ENCODE data around the gene COL13A1. TPM values are rescaled to one million over a fixed set of nuclear protein-coding genes. Genes with fewer than 3 reads are reported as not detected.

COL13A1 gene
- total RNA-seq, 1 donor from 2014 or later, result 13.0 TPM

DNA sequence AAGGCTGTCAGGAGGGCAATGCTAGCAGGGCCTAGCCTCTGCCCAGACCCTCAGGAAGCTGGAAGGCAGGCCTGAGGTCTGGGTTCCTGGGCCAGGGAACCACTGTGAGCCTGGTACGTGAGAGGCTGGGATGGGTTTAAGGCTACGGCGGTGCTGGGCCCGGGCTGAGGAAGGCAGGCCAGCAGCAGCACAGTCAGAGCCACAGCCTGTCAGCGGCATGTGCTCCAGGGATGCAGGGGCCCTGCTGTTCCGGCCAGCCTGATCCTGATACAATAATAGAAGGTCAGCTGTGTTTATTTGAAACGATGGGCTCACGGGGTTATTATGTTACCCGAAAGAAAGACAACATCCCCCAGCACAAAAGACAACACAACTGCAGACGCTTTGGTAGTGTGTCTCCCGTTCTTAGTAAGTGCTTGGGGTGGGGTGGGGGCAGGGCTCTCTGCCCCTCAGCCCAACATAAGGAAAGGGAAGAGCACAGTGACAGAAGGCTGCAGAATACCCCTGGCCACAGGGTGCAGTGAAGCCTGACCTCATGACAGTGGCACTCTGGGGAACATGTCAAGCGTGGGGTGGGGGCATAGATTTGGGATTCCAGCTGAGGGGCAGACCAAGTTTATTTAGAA, 95.0 kb downstream of the COL13A1 start:
- H3K4me1 ChIP-seq (ENCODE audit: control insufficient read depth in 3 of 3, insufficient read depth in 3 of 3, low read length in 3 of 3), result peaks cover 11 to 37% (median 33%) of the 10 kb centered on the region in 3 donors
- no peak overlapping the region for H3K4me3 ChIP-seq (ENCODE audit: low read length in 3 of 3)
- H3K27me3 ChIP-seq (ENCODE audit: control insufficient read depth in 3 of 3, insufficient read depth in 3 of 3, low read length in 3 of 3), result no peaks in the 10 kb centered on the region
- peaks cover 0 to 3% (median 0%) of the 10 kb centered on the region in 3 donors for H3K36me3 ChIP-seq (ENCODE audit: control insufficient read depth in 3 of 3, insufficient read depth in 3 of 3, low read length in 3 of 3)
- no peak overlapping the region for H3K27ac ChIP-seq (ENCODE audit: low read depth, low read length)
- H3K9me3 ChIP-seq (ENCODE audit: control insufficient read depth in 3 of 3, low read length in 3 of 3), result no peaks in the 10 kb centered on the region
- peak overlapping the region in 1 of 3 donors; percentile 10 for H3K9ac ChIP-seq (ENCODE audit: low read depth in 1 of 3, low read length in 3 of 3)

GRCh38 chr10:69897432-69897831, 95.7 kb downstream of the COL13A1 start:
- Histone ChIP-seq H3K9me3 (ENCODE audit: control insufficient read depth in 3 of 3, low read length in 3 of 3) (no peaks in the 10 kb centered on the region), H3K9ac (ENCODE audit: low read depth in 1 of 3, low read length in 3 of 3) (no peak overlapping the region), H3K27me3 (ENCODE audit: control insufficient read depth in 3 of 3, insufficient read depth in 3 of 3, low read length in 3 of 3) (no peaks in the 10 kb centered on the region), H3K27ac (ENCODE audit: low read depth, low read length) (no peak overlapping the region), H3K4me1 (ENCODE audit: control insufficient read depth in 3 of 3, insufficient read depth in 3 of 3, low read length in 3 of 3) (peaks cover 11 to 41% (median 39%) of the 10 kb centered on the region in 3 donors), H3K36me3 (ENCODE audit: control insufficient read depth in 3 of 3, insufficient read depth in 3 of 3, low read length in 3 of 3) (peaks cover 0 to 3% (median 0%) of the 10 kb centered on the region in 3 donors), H3K4me3 (ENCODE audit: low read length in 3 of 3) (no peak overlapping the region)

GRCh38 chr10:69897999-69898398, 96.3 kb downstream of the COL13A1 start:
- no peak overlapping the region for H3K9ac ChIP-seq (ENCODE audit: low read depth in 1 of 3, low read length in 3 of 3)
- peaks cover 0 to 3% (median 0%) of the 10 kb centered on the region in 3 donors for H3K36me3 ChIP-seq (ENCODE audit: control insufficient read depth in 3 of 3, insufficient read depth in 3 of 3, low read length in 3 of 3)
- H3K4me1 ChIP-seq (ENCODE audit: control insufficient read depth in 3 of 3, insufficient read depth in 3 of 3, low read length in 3 of 3), result peaks cover 13 to 44% (median 43%) of the 10 kb centered on the region in 3 donors
- no peak overlapping the region for H3K4me3 ChIP-seq (ENCODE audit: low read length in 3 of 3)
- H3K27ac ChIP-seq (ENCODE audit: low read depth, low read length), result no peak overlapping the region
- no peaks in the 10 kb centered on the region for H3K27me3 ChIP-seq (ENCODE audit: control insufficient read depth in 3 of 3, insufficient read depth in 3 of 3, low read length in 3 of 3)
- H3K9me3 ChIP-seq (ENCODE audit: control insufficient read depth in 3 of 3, low read length in 3 of 3), result no peaks in the 10 kb centered on the region

- Histone ChIP-seq H3K4me1 (ENCODE audit: control insufficient read depth in 3 of 3, insufficient read depth in 3 of 3, low read length in 3 of 3) (peaks cover 14 to 49% (median 46%) of the 10 kb centered on the region in 3 donors), H3K9me3 (ENCODE audit: control insufficient read depth in 3 of 3, low read length in 3 of 3) (no peaks in the 10 kb centered on the region), H3K27ac (ENCODE audit: low read depth, low read length) (no peak overlapping the region), H3K27me3 (ENCODE audit: control insufficient read depth in 3 of 3, insufficient read depth in 3 of 3, low read length in 3 of 3) (no peaks in the 10 kb centered on the region), H3K36me3 (ENCODE audit: control insufficient read depth in 3 of 3, insufficient read depth in 3 of 3, low read length in 3 of 3) (peaks cover 0 to 3% (median 0%) of the 10 kb centered on the region in 3 donors), H3K9ac (ENCODE audit: low read depth in 1 of 3, low read length in 3 of 3) (no peak overlapping the region), H3K4me3 (ENCODE audit: low read length in 3 of 3) (no peak overlapping the region)
These were observed 96.8 kb downstream of the COL13A1 start for GRCh38 chr10:69898524-69898923.

- Histone ChIP-seq H3K9ac (ENCODE audit: low read depth in 1 of 3, low read length in 3 of 3) (no peak overlapping the region), H3K4me1 (ENCODE audit: control insufficient read depth in 3 of 3, insufficient read depth in 3 of 3, low read length in 3 of 3) (peaks cover 14 to 49% (median 46%) of the 10 kb centered on the region in 3 donors), H3K27ac (ENCODE audit: low read depth, low read length) (no peak overlapping the region), H3K27me3 (ENCODE audit: control insufficient read depth in 3 of 3, insufficient read depth in 3 of 3, low read length in 3 of 3) (no peaks in the 10 kb centered on the region), H3K9me3 (ENCODE audit: control insufficient read depth in 3 of 3, low read length in 3 of 3) (no peaks in the 10 kb centered on the region), H3K36me3 (ENCODE audit: control insufficient read depth in 3 of 3, insufficient read depth in 3 of 3, low read length in 3 of 3) (peaks cover 0 to 3% (median 0%) of the 10 kb centered on the region in 3 donors), H3K4me3 (ENCODE audit: low read length in 3 of 3) (no peak overlapping the region)
These were observed 97.2 kb downstream of the COL13A1 start for GRCh38 chr10:69898941-69899340.

DNA sequence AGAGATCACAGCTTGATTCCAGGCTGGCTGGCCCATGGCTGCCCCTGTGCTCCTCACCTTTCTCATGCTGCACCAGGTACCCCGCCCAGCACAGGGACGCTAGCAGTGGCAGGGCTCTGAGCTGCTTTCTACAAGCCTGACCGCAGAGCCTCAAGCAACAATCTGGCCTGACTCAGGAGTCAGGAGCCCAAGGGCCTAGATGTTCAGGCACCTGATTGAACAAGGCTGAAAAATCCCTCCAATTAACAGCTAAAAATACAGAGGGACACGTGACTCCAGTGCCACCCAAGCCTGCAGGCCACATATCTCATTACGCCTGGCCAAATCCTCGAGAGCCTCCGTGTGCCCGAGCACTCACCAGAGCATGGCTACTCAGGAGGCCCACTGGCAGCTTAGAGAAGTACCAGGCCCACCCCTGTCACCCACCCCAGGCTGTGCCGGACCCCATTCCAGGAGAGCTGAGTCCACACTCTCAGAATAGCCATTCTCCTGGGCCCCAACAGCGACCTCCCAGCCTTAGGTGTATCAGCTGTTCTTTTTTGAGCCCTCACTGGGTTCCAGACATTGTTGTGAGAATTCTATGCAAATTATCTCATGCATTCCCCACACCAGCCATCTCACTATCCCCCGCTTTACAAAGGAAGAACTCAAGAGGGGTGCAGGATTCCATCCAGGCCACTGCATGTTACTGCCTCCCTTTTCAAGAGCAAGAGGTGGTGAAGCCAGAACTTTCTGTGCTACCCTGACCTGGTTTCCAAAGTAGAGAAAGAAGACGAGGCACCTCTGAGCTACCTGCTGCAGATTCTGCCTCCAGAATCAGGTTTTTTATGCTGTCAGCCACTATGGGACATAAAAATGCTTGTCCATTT, 98.3 kb downstream of the COL13A1 start:
- peaks cover 14 to 49% (median 46%) of the 10 kb centered on the region in 3 donors for H3K4me1 ChIP-seq (ENCODE audit: control insufficient read depth in 3 of 3, insufficient read depth in 3 of 3, low read length in 3 of 3)
- H3K27ac ChIP-seq (ENCODE audit: low read depth, low read length), result no peak overlapping the region
- no peak overlapping the region for H3K4me3 ChIP-seq (ENCODE audit: low read length in 3 of 3)
- H3K9me3 ChIP-seq (ENCODE audit: control insufficient read depth in 3 of 3, low read length in 3 of 3), result no peaks in the 10 kb centered on the region
- H3K36me3 ChIP-seq (ENCODE audit: control insufficient read depth in 3 of 3, insufficient read depth in 3 of 3, low read length in 3 of 3), result peaks cover 0 to 3% (median 0%) of the 10 kb centered on the region in 3 donors
- H3K9ac ChIP-seq (ENCODE audit: low read depth in 1 of 3, low read length in 3 of 3), result peak overlapping the region in 1 of 3 donors; percentile 40
- no peaks in the 10 kb centered on the region for H3K27me3 ChIP-seq (ENCODE audit: control insufficient read depth in 3 of 3, insufficient read depth in 3 of 3, low read length in 3 of 3)

- H3K4me3 ChIP-seq (ENCODE audit: low read length in 3 of 3), result no peak overlapping the region
- no peaks in the 10 kb centered on the region for H3K27me3 ChIP-seq (ENCODE audit: control insufficient read depth in 3 of 3, insufficient read depth in 3 of 3, low read length in 3 of 3)
- H3K9me3 ChIP-seq (ENCODE audit: control insufficient read depth in 3 of 3, low read length in 3 of 3), result no peaks in the 10 kb centered on the region
- peak overlapping the region in 1 of 3 donors; percentile 16 for H3K9ac ChIP-seq (ENCODE audit: low read depth in 1 of 3, low read length in 3 of 3)
- no peaks in the 10 kb centered on the region for H3K36me3 ChIP-seq (ENCODE audit: control insufficient read depth in 3 of 3, insufficient read depth in 3 of 3, low read length in 3 of 3)
- peaks cover 14 to 49% (median 46%) of the 10 kb centered on the region in 3 donors for H3K4me1 ChIP-seq (ENCODE audit: control insufficient read depth in 3 of 3, insufficient read depth in 3 of 3, low read length in 3 of 3)
- H3K27ac ChIP-seq (ENCODE audit: low read depth, low read length), result peak overlapping the region; percentile 26
These were observed 99.3 kb downstream of the COL13A1 start for GRCh38 chr10:69901022-69901421.

DNA sequence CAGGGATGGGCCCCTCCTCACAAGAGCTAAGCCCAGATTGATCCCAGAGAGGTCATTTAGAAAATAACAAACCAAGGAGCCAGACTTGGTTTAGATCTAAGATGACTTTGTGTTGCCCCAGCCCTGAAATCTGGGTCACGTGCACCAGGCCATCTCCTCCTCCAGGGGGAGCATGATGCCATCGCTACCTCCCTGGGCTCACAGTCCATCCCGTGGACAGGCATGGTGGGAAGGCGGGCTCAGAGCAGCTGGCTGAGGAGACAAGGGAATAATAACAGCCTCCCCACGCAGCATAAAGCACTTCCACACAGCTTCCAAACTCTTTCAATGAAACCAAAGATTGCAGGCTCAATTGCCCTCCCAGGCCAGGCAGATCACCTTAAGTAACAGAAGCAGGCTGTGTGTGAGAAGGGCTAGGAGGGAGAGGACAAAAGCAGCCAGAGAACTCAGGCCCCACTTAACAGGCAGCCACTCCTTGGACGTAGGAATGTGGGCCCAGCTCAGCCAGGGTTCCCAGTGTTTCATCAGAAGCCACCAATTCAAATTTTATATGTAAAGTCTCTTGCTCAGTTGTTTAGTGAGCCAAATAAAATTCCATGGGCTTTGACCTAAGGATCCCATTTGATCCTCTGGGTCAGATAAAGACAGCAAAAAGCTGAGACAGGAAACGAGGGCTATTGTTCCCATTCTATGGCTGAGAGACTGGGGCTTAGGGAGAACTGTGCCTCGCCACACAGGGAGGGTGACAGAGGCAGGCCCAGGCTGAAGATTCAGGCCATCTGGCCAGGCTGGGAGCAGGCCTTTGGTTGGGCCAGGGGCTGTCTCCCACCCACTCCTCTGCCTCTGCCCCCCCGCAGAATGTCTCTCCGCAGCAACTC, 100.2 kb downstream of the COL13A1 start:
- H3K4me3 ChIP-seq (ENCODE audit: low read length in 3 of 3), result no peak overlapping the region
- H3K27ac ChIP-seq (ENCODE audit: low read depth, low read length), result peak overlapping the region; percentile 26
- H3K4me1 ChIP-seq (ENCODE audit: control insufficient read depth in 3 of 3, insufficient read depth in 3 of 3, low read length in 3 of 3), result peaks cover 14 to 43% (median 37%) of the 10 kb centered on the region in 3 donors
- no peaks in the 10 kb centered on the region for H3K9me3 ChIP-seq (ENCODE audit: control insufficient read depth in 3 of 3, low read length in 3 of 3)
- no peaks in the 10 kb centered on the region for H3K36me3 ChIP-seq (ENCODE audit: control insufficient read depth in 3 of 3, insufficient read depth in 3 of 3, low read length in 3 of 3)
- no peaks in the 10 kb centered on the region for H3K27me3 ChIP-seq (ENCODE audit: control insufficient read depth in 3 of 3, insufficient read depth in 3 of 3, low read length in 3 of 3)
- no peak overlapping the region for H3K9ac ChIP-seq (ENCODE audit: low read depth in 1 of 3, low read length in 3 of 3)

DNA sequence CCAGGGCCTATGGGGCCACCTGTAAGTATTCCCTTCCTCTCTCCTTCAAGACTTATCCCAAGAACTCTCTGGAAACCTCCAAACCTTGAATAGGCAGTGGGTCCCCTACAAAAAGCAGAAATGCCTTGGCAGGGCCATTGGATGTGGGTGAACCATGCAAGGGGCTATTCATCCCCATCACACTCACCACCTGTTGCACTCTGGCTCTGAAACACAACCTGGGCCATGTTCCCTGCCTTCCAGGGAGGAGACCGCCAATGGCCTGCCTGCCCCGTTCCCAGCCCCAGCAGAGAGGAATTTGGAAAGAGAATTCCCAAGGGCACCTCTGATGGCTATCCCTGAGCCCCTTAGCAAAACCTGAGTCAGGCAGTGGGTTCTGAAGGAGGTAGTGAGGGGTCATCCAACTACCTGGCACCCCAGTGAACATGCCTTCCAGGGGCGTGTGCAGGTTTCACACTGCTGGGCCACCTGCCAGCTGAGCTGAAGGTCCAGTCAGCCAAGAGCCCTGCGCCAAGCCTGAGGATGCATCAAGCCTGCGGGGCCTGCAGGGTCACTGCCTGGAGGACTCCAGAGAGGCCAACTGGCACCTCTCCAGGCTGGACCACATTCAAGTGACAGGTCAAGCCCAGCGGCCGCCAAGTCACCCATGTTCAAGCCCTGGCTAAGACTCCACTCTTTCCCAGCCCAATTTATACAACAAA, 101.3 kb downstream of the COL13A1 start:
- Histone ChIP-seq H3K4me1 (ENCODE audit: control insufficient read depth in 3 of 3, insufficient read depth in 3 of 3, low read length in 3 of 3) (peaks cover 14 to 43% (median 37%) of the 10 kb centered on the region in 3 donors), H3K9me3 (ENCODE audit: control insufficient read depth in 3 of 3, low read length in 3 of 3) (no peaks in the 10 kb centered on the region), H3K27ac (ENCODE audit: low read depth, low read length) (no peak overlapping the region), H3K27me3 (ENCODE audit: control insufficient read depth in 3 of 3, insufficient read depth in 3 of 3, low read length in 3 of 3) (no peaks in the 10 kb centered on the region), H3K4me3 (ENCODE audit: low read length in 3 of 3) (no peak overlapping the region), H3K9ac (ENCODE audit: low read depth in 1 of 3, low read length in 3 of 3) (no peak overlapping the region), H3K36me3 (ENCODE audit: control insufficient read depth in 3 of 3, insufficient read depth in 3 of 3, low read length in 3 of 3) (no peaks in the 10 kb centered on the region)
